GM19397 (cell line): Measurements from ENCODE around the gene RPS4Y1.
"Not testable (repeated sequence)": the region's sequence is repeated elsewhere in the genome, so short reads cannot be mapped to it uniquely, and the experiment has no call there.

Experiments
- ATAC-seq: cut with Tn5 transposase; IDR thresholded peaks from one replicate; pipeline ENCODE4 v1.9.1; 2021; ENCODE audit warnings: mild to moderate bottlenecking, moderate library complexity; ENCODE audit not compliant: unreplicated experiment

The RPS4Y1 gene

DNA sequence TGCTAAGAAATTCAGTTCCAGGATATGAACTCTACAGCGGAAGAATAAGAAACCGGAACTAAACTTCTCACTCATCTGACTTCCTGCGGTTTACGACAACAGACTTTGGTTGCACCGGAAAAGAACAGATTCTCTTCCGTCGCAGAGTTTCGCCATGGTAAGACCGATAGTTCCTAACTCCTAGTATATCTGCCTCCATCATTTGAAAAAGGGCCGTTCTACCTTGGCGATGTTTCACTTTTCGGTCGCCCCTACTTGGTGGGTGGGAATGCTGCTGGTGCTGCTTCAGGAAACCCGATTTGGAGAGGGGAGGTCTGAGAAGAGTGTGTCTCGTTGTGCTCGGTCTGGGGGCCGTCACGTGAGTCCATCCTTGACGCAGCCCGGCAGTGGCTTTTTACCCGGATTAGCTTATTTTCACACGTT is at the start of gene RPS4Y1:
TSS of gene RPS4Y1 (plus strand) at position 132 of the 423 bp plus-strand sequence. CDS start at position 155, 23 bp downstream.
- ATAC-seq: peak; percentile 84

DNA sequence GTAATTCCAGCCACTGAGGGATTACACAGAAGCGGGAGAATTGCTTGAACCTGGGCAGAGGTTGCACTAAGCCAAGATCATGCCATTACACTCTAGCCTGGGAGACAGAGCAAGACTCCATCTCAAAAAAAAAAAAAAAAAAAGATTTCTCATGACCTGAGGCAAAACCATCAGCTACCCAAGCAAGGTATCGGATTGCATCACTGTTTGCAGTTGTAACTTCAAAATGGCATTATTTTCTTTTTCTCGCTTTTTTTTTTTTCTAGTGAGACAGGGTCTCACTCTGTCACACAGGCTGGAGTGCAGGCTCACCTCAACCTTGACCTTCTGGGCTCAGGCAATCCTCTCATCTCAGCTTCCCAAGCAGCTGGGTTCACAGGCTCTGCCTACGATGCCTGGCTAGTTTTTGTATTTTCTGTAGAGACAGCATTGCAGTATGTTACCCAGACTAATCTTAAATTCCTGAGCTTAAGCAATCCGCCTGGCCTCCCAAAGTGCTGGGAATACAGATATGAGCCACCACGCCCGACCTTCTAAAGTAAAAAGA is 44.4 kb upstream of the RPS4Y1 start:
- ATAC-seq: no peak

DNA sequence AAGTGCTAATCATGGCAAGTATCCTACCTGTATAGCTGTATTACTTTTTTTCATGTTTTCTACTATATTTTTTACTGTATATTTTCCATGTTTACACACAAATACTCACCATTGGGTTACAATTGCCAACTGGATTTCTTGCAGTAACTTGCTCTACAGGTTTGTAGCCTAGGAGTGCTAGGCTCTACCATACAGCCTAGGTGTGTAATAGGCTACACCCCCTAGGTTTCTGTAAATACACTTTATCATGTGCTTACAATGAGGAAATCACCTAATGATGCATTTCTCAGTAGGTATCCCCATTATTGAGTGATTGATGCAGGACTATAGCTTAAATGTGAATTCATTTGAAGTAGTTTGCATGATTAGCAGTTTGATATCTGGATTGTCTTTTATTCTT is 43.4 kb upstream of the RPS4Y1 start:
- ATAC-seq: no peak

DNA sequence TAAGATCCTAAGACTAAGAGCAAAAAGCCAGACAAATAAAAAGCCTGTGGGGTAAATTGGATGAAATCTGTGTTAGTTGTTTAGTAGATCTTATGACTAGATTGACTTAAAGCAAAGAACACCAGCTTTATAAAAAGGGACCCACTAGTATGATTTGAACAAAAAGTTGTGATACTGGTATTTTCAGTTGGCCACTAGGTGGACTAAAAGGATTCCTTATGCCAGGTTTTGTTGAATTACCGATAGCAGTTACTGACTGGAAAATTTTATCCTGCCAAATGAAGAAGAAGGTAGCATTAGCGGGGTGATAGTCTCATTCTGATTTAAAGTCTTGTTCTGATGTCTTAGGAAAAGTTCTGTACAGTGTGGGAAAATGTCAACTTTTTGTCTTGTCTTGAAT is 41.2 kb upstream of the RPS4Y1 start:
- ATAC-seq: no peak

DNA sequence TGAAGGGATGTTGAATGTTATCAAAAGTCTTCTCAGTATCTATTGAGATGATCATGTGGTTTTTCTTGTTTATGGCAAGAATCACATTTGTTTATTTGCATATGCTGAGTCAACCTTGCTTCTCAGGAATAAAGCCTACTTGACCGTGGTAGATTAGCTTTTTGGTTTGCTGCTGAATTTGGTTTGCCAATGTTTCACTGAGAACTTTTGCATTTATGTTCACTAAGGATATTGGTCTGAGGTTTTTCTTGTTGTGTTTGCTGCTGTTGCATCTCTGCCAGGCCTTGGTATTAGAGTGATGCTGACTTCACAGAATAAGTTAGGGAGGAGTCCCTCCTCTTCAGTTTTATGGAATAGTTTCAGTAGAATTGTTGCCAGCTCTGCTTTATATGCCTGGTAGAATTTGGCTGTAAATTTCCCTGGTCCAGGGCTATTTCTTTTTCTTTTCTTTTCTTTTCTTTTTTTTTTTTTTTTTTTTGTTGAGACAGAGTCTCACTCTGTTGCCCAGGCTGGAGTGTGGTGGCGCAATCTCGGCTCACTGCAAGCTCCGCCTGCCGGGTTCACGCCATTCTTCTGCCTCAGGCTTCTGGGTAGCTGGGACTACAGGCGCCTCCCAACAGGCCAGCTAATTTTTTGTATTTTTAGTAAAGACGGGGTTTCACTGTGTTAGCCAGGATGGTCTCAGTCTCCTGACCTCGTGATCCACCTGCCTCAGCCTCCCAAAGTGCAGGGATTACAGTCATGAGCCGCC is 24.1 kb upstream of the RPS4Y1 start:
- ATAC-seq: not testable (repeated sequence)

DNA sequence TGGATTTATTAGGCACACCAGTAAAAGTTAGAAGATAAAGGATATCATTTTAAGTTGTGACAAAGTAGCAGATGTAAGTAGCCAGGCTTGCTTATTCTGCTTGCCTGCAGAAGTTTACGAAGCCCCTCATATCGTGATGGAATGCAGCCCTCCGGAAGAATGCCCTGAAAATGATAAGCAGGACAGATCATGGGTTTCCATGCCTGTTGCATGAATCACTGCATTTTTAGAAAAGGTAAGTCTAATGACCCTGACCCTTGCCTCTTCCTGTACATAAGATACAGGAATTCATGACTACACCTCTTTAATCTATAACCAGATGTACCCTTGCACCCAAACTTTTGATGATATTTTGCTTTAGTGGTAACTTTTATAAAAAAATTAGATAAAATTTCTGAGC is 16.9 kb upstream of the RPS4Y1 start:
- ATAC-seq: no peak

DNA sequence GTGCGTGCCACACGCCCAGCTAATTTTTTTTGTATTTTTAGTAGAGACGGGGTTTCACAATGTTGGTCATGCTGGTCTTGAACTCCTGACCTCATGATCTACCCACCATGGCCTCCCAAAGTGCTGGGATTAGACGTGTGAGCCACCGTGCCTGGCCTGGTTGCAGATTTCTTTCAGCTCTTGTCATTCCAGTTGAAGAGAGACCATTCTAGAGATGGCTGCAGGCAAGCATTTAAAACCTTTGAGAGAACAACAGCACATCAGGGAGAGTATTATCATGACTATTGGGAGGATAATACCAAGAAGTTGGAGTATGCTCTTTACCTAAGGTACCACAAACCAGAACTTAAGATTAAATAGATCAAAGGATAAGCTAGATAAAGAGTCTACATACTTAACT is 12.9 kb upstream of the RPS4Y1 start:
- ATAC-seq: no peak

DNA sequence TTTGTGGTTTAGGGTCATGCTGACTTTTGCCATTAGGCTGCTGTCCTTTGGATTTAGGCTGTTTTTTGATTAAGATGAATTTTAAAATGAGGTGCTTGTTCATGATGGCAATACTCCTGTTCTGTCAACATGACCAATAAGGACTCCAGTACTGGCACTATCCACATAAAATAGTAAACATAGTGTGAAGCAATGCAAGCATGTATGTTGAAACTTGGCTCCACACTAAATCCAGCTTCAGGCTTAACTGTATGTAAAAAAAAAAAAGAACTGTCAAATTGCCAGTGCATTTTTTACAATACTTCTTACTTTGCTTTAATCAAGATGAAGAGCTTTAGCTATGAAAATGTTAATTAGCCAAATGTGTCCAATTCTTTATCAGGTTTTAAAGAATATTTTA is 6.2 kb upstream of the RPS4Y1 start:
- no peak for ATAC-seq

DNA sequence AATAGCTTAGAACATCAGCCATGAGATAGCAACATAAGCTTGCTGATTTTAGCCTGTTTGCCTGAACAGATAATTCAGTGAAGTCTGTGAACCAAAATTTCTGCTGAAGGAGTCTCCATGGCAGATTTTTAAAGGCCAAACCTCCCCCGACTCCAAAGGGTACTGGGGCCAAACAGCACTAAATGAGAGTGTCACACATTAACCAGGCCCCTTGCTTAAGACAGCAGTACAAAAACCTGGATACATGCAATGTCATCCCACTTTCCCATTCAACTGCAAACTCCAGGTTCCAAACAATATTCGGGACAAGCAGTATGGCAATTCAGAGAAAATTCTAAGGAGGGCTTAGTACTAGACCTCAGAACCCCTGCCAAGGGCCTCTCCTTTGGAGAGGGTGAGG is 4.3 kb upstream of the RPS4Y1 start:
- ATAC-seq: no peak

DNA sequence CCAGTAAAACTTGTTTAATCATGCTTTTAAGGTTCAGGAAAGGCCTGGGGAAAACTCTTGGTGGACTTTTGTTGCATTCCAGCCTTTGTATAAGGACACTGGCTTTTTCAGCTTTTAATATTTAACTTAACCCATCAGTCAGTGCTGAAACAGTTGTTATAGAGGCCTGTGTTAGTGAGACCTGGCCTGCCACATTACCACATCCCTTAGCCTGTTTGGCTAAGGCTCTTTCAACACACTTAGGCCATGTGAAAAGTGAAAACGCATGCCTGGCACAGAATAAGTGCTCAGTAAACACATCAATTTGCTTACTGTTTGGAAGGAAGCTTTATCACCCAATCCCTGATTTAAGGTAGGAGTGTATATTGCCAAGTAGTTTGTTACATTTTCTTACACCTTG is 3.5 kb upstream of the RPS4Y1 start:
- ATAC-seq: no peak

DNA sequence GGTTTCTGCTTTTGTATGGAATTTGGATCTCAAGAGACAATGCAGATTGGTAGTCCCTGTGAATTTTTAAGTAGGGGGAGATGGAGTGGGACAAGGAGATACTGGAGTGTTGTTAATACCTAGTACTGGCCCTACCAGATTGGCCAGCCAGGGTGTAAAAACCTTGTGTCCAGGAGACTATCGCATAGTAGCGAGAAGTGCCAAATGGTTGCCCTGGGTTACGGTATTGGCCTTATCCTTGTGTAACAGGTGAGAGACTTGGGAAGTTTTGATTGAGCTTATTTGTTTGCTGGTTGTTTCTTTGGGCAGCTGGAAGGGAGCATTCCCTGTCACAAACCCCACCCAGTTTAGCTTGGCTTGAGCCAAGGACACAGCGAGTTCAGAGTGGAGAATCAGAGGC is 5.4 kb downstream of the RPS4Y1 start:
- ATAC-seq: no peak

DNA sequence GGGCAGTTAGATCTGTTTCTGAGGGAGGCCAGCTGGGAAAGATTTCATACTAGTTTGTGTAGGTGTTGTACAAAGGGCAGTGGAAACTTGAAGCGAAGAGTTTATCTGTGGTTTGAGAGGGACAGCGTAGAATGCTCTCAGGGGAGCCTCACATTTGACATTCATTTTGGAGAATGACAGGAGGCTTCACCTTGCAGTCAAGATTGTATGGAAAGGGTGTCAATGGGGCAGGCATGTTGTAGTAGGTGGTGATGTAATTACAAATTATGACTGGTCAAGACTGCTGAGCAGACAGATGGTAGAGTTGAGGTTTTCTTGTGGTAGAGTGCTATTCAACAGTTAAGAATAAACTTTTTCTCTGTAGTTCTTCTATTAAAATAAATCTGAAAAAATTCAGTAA is 7.0 kb downstream of the RPS4Y1 start:
- ATAC-seq: no peak

DNA sequence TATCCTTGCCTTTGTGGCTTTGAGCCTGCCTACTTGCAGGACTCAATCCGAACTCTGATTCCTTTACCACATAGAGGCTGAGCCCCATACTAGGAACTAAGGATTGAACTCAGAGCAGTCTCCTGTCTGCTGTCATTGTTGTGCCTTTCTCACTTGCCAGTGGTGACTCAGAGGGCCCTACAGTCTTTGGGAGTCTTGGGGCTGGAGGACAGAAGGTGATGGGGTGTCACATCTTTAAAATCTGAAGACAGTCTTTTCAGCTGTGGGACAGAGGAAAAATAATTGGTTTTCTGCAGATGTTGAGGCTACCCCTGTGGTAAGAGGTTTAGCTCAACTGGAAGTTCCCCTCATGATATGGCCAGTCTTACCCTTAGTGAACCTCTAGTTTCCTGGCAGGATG is 8.0 kb downstream of the RPS4Y1 start:
- no peak for ATAC-seq

DNA sequence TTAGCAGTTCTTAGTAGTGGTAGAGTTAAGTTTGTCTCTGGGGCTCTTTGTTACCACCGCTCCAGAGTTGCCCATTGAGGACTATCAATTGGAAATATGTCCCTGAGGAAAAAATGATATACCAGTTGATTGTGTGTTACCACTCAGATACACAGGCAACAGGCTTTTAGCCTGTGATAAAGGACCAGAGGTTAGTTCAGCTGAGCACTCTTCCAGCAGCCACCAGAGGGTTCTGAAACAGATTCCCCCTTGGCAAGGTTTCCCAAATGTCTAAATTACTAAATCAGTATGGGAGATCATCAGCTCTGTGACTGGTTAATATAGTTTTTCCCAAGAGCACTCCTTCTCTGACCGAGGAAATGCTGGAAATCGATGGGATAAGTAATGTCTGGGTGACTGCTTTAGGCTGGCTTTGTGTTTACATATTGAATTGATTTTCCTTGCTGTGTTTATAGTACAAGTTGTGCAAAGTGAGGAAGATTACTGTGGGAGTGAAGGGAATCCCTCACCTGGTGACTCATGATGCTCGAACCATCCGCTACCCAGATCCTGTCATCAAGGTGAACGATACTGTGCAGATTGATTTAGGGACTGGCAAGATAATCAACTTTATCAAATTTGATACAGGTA is 12.9 kb downstream of the RPS4Y1 start:
- no peak for ATAC-seq

DNA sequence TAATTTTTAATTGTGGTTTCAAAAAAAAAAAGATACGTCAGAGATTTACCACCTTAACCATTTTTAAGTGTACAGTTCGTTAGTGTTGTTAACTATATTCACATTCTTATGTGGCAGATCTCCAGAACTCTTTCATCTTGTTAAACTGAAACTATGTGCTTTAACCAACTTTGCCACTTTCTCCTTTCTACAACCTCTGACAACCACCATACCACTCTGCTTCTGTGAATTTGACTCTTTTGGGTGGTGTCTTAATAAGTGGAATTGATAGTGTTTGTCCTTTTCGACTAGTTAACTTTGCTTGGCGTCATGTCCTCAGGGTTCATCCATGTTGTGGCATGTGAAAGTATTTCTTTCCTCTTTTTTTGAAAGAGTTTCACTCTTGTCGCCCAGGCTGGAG is 15.7 kb downstream of the RPS4Y1 start:
- ATAC-seq: no peak

DNA sequence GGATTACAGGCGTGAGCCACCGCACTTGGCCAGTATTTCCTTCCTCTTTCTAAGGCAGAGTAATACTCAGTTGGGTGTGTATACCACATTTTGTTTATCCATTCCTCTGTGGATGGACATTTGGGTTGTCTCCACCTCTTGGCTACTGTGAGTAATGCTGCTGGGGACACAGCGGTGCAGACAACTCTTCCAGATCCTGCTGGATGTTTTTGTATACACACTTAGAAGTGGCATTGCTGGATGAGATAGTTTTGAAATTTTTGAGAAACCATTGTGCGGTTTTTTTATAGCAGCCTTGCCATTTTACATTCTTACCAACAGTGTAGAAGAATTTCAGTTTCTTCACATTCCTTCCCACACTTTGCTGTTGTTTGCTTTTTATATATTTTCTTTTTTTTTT is 16.3 kb downstream of the RPS4Y1 start:
- no peak for ATAC-seq

DNA sequence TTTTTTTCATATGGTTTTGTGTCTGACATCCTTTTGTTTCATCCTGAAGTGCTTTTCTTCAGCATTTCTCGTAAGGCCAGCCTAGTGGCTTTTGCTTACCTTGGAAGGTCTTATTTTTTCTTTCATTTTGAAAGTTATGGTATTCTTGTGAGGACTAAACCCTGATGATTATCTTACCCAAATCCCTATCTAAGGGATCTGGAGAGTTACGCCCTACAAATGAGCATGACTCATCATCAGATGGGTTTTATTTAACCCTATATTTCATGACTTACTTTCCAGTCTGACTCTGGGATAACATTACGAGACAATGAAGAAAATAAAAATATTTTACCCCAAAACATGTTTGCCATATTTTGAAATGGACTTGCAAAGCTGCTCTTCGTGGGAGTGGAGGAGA is 18.4 kb downstream of the RPS4Y1 start:
- no peak for ATAC-seq

DNA sequence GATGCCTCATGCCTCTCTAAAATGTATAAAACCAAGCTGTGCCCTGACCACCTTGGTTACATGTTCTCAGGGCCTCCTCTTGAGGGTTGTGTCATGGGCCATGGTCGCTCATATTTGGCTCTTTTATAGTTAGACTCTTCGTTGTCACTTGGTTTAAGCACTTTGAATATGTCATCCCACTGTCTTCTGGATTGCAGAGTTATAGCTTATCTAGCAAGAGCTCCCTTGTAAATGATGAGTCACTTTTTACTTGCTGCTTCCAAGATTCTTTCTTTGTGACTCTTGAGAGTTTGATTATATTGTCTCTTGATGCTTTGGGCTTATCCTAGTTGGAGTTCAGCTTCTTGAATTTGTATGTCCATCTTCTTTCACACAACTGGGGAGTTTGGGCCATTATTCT is 19.1 kb downstream of the RPS4Y1 start:
- ATAC-seq: no peak

DNA sequence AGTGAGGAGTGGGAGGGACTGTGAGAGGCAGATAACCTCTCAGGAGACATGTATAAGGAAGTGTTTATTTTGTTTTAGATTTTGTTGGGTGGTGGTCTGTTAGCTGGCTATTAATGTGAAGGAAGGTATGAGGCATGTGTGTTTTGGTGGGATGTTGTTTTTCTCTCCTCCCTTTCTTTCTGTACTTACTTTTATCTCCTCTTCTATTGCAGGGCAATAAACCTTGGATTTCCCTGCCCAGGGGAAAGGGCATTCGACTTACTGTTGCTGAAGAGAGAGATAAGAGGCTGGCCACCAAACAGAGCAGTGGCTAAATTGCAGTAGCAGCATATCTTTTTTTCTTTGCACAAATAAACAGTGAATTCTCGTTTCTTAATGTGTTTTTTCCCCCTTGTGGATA is 25.2 kb downstream of the RPS4Y1 start:
- no peak for ATAC-seq

DNA sequence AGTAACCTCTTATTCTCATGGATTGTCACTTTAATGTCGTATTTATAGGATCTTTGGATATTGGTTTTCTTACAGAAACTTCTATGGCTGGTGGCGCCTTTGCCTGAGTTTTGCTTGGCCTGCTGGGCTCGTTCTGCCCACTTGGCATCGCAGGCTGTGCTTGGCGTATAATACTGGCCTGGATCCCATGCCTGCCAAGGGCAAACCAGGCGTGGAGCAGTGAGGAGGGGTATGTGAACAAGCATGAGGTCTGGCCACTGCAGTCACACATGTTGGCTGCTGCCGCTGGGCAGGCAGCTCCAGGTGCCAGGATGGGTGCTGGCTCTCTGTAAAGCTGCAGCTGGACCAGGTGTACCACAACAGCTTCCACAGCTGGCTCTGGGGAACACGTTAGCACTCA is 26.1 kb downstream of the RPS4Y1 start:
- ATAC-seq: no peak

DNA sequence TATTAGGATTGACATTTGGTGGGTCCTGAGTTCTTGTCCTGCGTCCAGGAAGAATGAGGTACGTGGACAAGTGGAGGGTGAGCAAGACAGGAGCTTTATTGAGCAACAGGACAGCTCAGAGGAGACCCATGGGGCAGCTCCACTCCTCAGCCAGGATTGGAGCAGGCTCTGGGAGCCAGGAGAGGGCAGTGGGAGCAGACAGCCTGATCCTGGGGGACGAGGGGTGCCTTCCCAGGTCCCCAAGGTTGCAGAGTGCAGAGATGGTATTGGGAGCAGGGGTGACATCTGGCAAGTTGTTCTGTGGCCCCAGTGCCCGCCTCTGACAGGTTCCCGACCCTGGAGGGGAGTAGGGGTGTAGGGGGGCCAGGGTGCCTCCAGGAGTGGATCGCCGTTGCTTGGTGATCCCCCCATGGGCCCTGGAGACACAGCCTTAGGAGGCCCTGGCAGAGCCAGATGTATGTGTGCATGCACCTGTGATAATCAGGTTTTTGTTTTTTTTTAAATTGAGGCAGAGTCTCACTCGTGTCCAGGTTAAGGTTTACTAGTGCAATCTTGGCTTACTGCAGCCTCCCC is 26.7 kb downstream of the RPS4Y1 start:
- no peak for ATAC-seq

DNA sequence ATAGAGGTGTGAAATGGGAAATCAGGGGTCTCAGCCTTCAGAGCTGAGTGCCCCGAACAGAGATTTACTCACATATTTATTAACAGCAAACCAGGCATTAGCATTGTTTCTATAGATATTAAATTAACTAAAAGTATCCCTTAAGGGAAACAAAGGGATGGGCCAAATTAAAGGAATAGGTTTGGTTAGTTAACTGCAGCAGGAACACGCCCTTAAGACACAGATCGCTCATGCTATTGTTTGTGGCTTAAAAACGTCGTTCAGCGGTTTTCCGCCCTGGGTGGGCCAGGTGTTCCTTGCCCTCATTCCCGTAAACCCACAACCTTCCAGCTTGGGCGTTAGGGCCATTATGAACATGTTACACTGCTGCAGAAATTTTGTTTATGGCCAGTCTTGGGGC is 30.8 kb downstream of the RPS4Y1 start:
- not testable (repeated sequence) for ATAC-seq
